GM19468 (cell line): ENCODE measurements around the gene CLIC6.

Source experiments
- ATAC-seq: cut with Tn5 transposase; IDR thresholded peaks from one replicate; pipeline ENCODE4 v1.9.1; 2021; ENCODE audit warnings: mild to moderate bottlenecking, moderate library complexity, moderate number of reproducible peaks; ENCODE audit not compliant: unreplicated experiment; ENCODE audit errors: extremely low read depth

The CLIC6 gene

GRCh38 chr21:34668803-34669148, at the start of gene CLIC6:
Gene CLIC6 (plus strand): TSS chr21:34668994. CDS start chr21:34669389, 395 bp downstream.
- no peak for ATAC-seq

DNA sequence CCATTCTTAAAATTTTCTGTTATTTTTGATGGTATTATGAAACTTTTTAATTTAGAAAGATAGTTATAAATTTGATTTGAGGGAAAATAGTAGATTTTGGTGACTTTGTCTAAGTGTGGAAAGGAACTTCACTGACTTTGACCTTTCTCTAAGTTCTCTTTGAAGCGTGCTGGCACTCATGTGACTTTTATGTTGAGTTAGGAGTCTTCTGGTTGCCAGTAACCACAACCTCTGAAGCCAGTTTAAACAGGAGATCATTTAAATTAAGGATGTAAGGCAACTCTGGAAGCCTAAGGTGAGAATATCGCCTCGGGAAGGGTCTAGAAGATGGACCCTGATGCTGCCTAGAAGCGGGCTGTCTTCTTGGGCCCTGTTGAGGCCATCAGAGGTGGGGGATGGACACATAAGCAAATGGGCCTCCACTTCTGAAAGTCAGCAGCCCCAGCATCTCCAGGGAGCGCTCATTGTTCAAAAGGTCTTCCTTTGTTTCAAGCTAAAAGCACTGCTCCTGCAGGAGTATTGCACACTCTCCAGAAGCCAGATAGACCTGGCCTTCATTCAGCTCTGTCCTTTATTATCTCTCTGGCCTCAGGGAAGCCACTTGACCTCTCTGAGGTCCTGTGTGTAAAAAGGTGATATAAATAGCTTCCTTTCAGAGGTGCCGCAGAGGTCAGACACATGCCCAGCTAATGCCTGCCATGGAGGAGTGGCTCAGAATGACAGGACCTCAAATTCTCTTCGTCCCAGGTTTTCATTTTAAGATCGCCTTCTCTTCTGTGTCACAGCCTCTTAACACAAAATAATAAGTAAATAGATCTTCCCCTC, 48.7 kb upstream of the CLIC6 start:
- ATAC-seq = no peak

DNA sequence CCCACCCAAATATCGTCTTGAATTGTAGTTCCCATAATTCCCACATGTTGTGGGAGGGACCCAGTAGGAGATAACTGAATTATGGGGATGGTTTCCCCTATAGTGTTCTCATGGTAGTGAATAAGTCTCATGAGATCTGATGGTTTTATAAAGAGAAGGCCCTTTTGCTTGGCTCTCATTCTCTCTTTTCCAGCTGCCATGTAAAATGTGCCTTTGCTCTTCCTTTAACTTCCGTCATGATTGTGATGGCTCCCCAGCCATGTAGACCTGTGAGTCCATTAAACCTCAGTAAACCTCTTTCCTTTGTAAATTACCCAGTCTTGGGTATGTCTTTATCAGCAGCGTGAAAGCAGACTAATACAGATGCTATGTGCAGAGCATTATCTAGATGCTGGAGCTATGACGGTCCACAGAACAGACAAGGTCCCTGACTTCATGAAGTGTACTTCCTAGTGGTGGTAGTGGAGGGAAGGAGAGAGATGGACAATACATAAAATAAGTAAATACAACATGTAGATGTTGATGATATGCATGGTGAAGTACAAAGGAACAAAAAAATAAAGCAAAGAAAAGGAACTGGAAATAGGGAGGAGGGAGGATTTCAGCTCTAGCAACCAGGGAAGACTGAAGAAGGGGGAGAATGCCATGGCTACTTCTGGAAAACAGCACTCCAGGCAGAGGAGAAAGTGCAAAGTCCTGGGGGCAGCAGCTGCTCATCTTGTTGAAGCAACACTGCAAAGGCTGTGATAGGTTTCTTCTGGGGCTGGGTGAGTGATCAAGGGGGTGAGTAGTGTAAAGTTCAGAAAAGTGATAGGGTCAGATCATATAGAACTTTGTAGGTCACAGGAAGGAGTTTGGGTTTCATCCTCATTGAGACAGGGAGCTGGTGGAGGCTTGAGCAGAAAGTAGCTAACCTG, 47.1 kb upstream of the CLIC6 start:
- ATAC-seq = no peak

- ATAC-seq = no peak
These were observed 45.3 kb upstream of the CLIC6 start for GRCh38 chr21:34623516-34623915.

- no peak for ATAC-seq
These were observed 43.7 kb upstream of the CLIC6 start for GRCh38 chr21:34625030-34625593.

GRCh38 chr21:34626131-34626530, 42.7 kb upstream of the CLIC6 start:
- ATAC-seq = no peak

DNA sequence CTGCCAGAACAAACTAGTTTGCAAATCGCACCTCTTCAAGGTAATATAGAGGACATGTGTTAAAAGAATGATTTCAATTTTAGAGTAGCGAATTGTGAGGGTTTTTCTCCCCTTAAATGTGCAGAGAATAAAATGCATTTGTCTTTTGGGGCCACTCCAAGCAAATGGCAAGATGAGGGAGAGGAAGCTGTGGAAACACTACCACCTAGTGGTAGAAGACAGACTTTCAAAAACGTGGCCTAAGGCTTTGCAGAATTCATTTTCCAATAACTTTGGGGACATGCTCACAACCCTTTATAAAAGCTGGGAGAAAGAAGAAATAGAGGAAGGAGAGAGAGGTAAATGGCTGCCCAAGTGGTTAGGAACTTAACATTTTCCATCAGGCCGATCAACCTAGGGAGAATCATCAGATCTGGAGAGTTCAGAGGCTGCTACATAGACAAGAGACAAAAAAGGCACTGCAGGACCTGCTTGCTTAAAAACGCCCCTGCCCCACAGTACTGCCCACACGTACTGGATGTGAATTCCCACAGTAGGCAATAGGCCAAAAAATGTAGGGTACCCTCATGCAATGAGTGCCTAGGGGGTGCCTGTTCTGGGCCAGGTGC, 38.2 kb upstream of the CLIC6 start:
- peak; percentile 21 for ATAC-seq

DNA sequence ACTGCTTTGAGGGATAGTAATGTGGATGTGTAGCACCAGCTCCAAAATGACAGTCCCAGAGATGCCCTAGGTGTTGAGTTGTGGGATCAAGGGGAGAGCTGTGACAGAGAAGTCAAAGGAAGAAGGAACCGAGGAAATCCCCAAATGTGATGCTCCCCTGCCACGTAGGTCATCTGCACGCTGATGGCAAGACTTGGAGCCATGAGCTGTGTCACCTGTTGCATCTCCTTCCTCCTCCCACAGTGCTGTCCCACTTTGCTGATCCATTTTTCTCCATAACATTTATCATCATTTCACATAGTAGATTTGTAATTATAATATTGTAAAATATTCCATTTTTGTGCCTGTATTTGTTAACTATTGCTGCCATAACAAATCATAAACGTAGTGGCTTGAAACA, 36.3 kb upstream of the CLIC6 start:
- no peak for ATAC-seq

DNA sequence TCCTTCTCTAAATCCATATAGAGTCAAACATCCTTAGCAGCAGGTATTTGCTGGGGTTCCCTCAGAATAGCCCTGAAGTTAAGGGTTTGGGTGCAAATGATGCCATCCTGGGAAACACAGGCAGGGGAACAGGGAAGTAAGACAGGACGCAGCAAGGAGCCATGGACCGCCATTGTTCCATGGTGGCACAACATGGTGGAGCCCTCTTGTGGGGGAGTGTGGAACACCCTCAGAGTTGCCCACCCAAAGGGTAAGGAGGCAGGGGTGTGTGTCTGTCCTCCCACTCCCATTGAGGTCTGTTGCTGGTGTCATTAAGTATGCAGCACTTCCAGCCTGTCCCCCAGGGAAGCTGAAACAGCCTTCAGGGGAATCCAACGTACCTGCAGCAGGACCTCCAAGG, 33.5 kb upstream of the CLIC6 start:
- ATAC-seq = no peak

- ATAC-seq = no peak
These were observed 31.8 kb upstream of the CLIC6 start for GRCh38 chr21:34636961-34637360.

DNA sequence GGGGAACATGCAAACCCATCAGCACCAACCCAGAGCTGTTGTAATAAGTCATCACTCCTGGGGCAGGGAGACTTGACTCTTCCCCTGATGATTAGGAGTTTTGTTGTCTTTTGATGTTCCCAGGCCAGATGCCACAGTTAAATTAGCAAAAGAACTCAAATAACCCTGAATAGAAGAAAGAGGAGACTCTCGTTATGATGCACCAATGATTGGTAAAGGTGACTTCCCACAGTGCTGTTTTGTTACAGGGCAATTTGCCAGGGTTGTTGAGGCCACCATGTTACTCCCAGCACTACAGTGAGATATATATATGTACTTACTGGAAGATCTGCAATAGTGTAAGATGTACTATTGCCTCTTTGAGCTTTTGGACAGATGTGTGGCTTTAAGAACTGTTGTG, 29.5 kb upstream of the CLIC6 start:
- ATAC-seq = no peak

GRCh38 chr21:34639882-34640788, 28.7 kb upstream of the CLIC6 start:
- peak; percentile 31 for ATAC-seq

DNA sequence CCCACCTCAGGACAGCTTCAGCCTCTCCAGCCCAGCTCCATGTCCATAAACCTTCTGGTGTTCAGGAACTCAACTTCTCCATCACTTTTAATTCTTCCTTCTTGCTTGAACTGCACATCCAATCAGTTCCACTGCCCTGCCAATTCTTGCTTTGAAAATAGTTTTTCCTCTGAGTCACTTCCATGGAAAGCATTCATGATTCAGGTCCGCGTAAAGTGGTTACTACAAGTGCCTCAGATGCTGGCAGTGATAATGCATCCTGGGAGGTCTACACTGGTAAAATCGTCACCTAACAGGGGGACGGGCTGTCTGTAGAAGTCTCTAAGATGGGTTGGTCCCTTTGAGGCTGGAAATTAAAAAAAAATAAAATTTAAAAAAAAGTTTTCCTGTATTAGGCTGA, 27.9 kb upstream of the CLIC6 start:
- no peak for ATAC-seq

- no peak for ATAC-seq
These were observed 26.4 kb upstream of the CLIC6 start for GRCh38 chr21:34642211-34643075.

DNA sequence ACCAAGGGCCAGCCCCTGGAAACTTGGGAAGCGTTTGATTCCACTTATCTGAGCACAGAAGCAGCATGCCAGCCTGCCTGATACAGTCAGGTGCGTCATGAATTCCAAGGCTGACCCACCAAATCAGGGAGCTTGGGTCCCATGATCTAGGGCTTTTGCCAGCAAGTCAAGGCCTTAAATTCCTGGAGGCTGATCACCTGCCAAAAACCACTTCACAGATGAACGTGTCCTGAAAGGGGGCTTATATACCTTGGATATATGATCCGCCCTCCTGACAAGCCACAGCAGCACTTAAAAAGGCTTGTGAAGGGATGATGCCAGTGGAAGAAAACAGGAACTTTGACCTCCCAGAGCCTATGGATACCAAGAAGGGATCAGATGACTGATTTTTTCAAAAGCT, 24.0 kb upstream of the CLIC6 start:
- ATAC-seq = no peak

- no peak for ATAC-seq
These were observed 21.2 kb upstream of the CLIC6 start for GRCh38 chr21:34647555-34647954.

GRCh38 chr21:34648739-34649297, 20.0 kb upstream of the CLIC6 start:
- no peak for ATAC-seq

- no peak for ATAC-seq
These were observed 19.4 kb upstream of the CLIC6 start for GRCh38 chr21:34649400-34649799.
